LNCAP (cell line): ENCODE data around the gene PFDN6.

Source experiments
- CTCF ChIP-seq: fragments of 450-650 bp; IDR thresholded peaks from 2 replicates; pipeline ENCODE4 v1.5.1; 2017; ENCODE audit warnings: mild to moderate bottlenecking

PFDN6 gene

GRCh38 chr6:33288921-33289783, at the start of gene PFDN6, which contains the start of gene WDR46:
PFDN6 (plus strand) TSS chr6:33289601; CDS start chr6:33289857, 256 bp downstream.
WDR46 (minus strand) TSS chr6:33289239; CDS start chr6:33289170, 69 bp downstream.
- no peak for TF ChIP-seq CTCF

DNA sequence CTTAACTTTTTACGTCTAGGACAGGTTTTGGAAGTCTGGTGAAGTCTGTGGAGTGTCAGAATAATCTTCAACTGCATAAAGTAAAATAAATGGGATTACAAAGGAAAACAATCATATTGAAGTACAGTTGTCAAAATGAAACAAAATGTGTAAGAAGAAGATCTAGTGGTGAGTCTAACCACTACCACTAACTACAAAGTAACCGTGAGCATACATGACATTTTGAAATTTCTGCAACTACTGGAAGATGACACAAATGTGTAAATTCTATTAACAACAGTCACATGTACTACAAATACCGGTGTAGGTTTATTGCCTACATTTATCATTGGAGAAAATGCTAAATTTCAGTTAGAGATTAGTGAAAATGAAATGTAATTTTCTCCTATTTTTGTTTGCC, 47.4 kb upstream of the PFDN6 start:
- no peak for TF ChIP-seq CTCF

GRCh38 chr6:33243476-33243875, 45.9 kb upstream of the PFDN6 start:
- no peak for TF ChIP-seq CTCF

DNA sequence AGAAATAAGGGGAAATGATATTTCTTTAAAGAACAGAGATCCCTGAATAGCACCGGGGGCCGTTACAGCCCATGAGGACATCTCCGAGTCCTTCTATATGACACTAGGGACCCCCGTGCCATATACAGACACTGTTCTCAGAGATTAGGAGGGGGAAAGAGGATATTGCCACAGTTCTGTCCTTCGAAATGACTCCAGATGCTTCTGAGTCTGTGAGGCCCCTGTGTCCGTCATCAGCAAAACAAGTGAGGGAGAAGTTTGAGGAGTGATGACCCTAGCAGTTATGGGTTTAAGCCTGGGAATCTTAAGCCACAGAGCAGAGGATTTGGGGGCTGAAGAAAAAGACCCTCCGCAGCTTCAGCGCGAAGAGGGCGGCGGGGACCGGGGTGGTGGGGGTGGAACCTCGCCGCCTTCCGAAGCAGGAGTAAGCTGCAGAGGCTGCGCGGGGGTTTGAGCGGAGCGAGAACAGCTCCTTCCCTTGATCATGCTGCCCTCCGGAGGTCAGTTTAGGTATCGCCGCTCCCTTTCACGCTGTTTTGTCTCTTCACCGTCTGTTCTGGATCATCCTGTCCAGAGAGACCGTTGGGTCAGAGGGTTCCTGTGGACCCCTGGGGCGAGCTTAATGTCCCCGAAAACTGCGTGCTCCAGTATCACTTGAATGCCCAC, 41.3 kb upstream of the PFDN6 start:
- TF ChIP-seq CTCF, result peak; percentile 71

DNA sequence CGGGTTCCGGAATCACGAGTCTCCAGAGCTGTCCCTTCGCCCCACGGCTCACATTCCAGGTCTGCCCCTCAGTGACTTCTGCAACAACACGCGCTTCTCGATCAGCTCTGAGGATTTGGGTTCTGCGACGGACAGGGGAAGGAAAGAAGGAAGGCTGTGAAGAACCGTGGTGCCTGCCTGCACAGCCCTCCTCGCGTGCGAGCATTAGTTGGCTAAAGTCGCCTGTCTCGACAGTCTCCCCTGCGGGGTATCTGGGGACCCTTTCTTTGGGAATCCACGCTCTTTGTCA, 40.8 kb upstream of the PFDN6 start:
- TF ChIP-seq CTCF, result peak; percentile 26; the same call in 1 of the 2 replicates

GRCh38 chr6:33248932-33249731, 40.3 kb upstream of the PFDN6 start:
- TF ChIP-seq CTCF, result no peak
